NT2/D1 (cell line): ENCODE results near the gene GTPBP4.
"Not testable (repeated sequence)": the region's sequence is repeated elsewhere in the genome, so short reads cannot be mapped to it uniquely, and the experiment has no call there.

ENCODE experiments used
- DNase-seq: peaks from one replicate; pipeline ENCODE4 v3.0.0-alpha.2; 2011; ENCODE audit warnings: low read depth, low spot score
- H3K27me3 ChIP-seq: 2 replicates; pipeline ENCODE4 v1.6.0; 2011; ENCODE audit warnings: mild to moderate bottlenecking; ENCODE audit not compliant: insufficient read length, insufficient read depth
- H3K36me3 ChIP-seq: 2 replicates; pipeline ENCODE4 v1.6.1; 2011; ENCODE audit warnings: mild to moderate bottlenecking, low read length, mixed read lengths; ENCODE audit not compliant: insufficient read depth, insufficient read length
- H3K4me1 ChIP-seq: 2 replicates; pipeline ENCODE4 v1.5.1; 2011; ENCODE audit not compliant: insufficient read depth, insufficient read length
- H3K4me3 ChIP-seq: 2 replicates; pipeline ENCODE4 v1.5.1; 2011; ENCODE audit warnings: low read depth; ENCODE audit not compliant: insufficient read length
- H3K9ac ChIP-seq: 2 replicates; pipeline ENCODE4 v1.6.0; 2011; ENCODE audit warnings: low read depth; ENCODE audit not compliant: insufficient read length
- H3K9me3 ChIP-seq: 2 replicates; pipeline ENCODE4 v1.5.1; 2011; ENCODE audit warnings: mild to moderate bottlenecking, low read length; ENCODE audit not compliant: insufficient read depth
- SUZ12 ChIP-seq: IDR thresholded peaks from 2 replicates; pipeline ENCODE4 v1.6.1; 2011; ENCODE audit not compliant: insufficient read length, insufficient read depth; ENCODE audit errors: extremely low read depth
- YY1 ChIP-seq: IDR thresholded peaks from 2 replicates; pipeline ENCODE4 v1.6.1; 2011; ENCODE audit not compliant: insufficient read length, insufficient read depth
- ZNF274 ChIP-seq: IDR thresholded peaks from 2 replicates; pipeline ENCODE4 v1.6.1; 2011; ENCODE audit warnings: mild to moderate bottlenecking, low read depth, low read length

The GTPBP4 gene

GRCh38 chr10:1057106-1057657, 68.9 kb downstream of the GTPBP4 start:
- no peaks in the 10 kb centered on the region for H3K27me3 ChIP-seq
- no peaks in the 10 kb centered on the region for H3K4me1 ChIP-seq

GRCh38 chr10:1058017-1058416, 69.8 kb downstream of the GTPBP4 start:
- H3K9me3 ChIP-seq = no peaks in the 10 kb centered on the region
- no peaks in the 10 kb centered on the region for H3K27me3 ChIP-seq
- no peak for DNase-seq
- peaks cover 23% of the 10 kb centered on the region for H3K36me3 ChIP-seq
- H3K4me1 ChIP-seq = no peaks in the 10 kb centered on the region
- H3K9ac ChIP-seq = peak overlapping the region; percentile 1
- no peak for TF ChIP-seq ZNF274
- TF ChIP-seq SUZ12 = no peak
- no peak for TF ChIP-seq YY1
- no peak overlapping the region for H3K4me3 ChIP-seq

More at GRCh38 chr10:1057106-1057657, 68.9 kb downstream of the GTPBP4 start:
- Histone ChIP-seq H3K4me3 (peak overlapping the region; percentile 91), H3K36me3 (peaks cover 29% of the 10 kb centered on the region), H3K9me3 (no peaks in the 10 kb centered on the region), H3K9ac (peak overlapping the region; percentile 93)
- no peak for DNase-seq
- TF ChIP-seq SUZ12 = no peak
- TF ChIP-seq YY1 = no peak
- no peak for TF ChIP-seq ZNF274

- H3K4me1 ChIP-seq = no peaks in the 10 kb centered on the region
- H3K9me3 ChIP-seq = no peaks in the 10 kb centered on the region
- TF ChIP-seq SUZ12 = no peak
- no peak for TF ChIP-seq YY1
- TF ChIP-seq ZNF274 = no peak
- H3K9ac ChIP-seq = no peak overlapping the region
- H3K27me3 ChIP-seq = no peaks in the 10 kb centered on the region
- no peak for DNase-seq
- H3K4me3 ChIP-seq = no peak overlapping the region
- peaks cover 4% of the 10 kb centered on the region for H3K36me3 ChIP-seq
Observed at GRCh38 chr10:1059902-1060301, 71.7 kb downstream of the GTPBP4 start.

- TF ChIP-seq ZNF274 = no peak
- Histone ChIP-seq H3K9ac (no peak overlapping the region), H3K9me3 (no peaks in the 10 kb centered on the region), H3K36me3 (peaks cover 3% of the 10 kb centered on the region), H3K4me1 (no peaks in the 10 kb centered on the region), H3K4me3 (no peak overlapping the region), H3K27me3 (no peaks in the 10 kb centered on the region)
- no peak for DNase-seq
Observed at GRCh38 chr10:1061930-1062774, 73.9 kb downstream of the GTPBP4 start.

DNA sequence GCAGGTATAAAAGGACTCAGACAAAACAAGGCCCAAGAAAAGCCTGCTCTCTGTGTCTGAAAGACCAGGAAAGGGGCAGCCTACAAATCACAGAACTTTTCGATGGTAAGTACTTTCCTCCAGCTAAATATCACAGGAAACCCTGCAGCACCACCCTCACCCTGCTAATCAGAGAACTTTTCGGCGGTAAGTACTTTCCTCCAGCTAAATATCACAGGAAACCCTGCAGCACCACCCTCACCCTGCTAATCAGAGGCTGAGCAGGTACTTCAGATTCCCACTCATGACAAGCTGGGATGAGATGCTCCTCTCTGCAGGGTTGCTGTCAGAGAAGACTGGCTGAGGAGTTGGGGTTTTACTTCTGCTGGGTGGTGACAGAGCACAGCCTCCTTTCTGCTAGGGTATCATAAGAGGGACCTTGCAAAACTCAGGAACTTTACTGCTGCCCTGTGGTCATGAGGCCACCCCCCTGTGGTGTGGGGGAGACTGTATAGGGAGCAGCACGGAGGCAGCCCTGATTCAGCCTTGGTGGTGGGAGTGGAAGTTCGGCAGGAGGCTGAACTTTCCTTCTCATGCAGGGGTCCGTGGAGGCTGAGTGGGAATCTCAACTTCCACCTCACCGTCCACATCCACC, 75.1 kb downstream of the GTPBP4 start:
- H3K4me1 ChIP-seq = no peaks in the 10 kb centered on the region
- TF ChIP-seq ZNF274 (no peak), YY1 (no peak), SUZ12 (no peak)
- no peak overlapping the region for H3K4me3 ChIP-seq
- H3K9ac ChIP-seq = no peak overlapping the region
- DNase-seq = no peak
- no peaks in the 10 kb centered on the region for H3K9me3 ChIP-seq
- H3K36me3 ChIP-seq = no peaks in the 10 kb centered on the region
- no peaks in the 10 kb centered on the region for H3K27me3 ChIP-seq

DNA sequence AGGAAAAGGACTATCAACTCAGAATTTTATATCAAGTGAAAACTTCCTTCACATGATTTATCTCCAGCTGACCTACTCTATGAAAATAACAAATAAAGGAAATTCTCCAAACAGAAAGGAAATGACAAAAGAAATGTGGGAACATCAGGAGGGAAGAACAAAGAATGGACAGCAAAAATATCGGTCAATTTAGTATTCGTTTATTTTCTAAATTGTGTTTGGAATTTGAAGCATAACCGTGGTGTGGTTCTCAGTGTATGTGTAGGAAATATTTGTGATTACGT, 76.7 kb downstream of the GTPBP4 start:
- no peak overlapping the region for H3K4me3 ChIP-seq
- no peak for DNase-seq
- H3K36me3 ChIP-seq = no peaks in the 10 kb centered on the region
- TF ChIP-seq YY1 = no peak
- no peak for TF ChIP-seq ZNF274
- TF ChIP-seq SUZ12 = no peak
- no peaks in the 10 kb centered on the region for H3K9me3 ChIP-seq
- H3K9ac ChIP-seq = no peak overlapping the region
- H3K4me1 ChIP-seq = no peaks in the 10 kb centered on the region
- no peaks in the 10 kb centered on the region for H3K27me3 ChIP-seq

DNA sequence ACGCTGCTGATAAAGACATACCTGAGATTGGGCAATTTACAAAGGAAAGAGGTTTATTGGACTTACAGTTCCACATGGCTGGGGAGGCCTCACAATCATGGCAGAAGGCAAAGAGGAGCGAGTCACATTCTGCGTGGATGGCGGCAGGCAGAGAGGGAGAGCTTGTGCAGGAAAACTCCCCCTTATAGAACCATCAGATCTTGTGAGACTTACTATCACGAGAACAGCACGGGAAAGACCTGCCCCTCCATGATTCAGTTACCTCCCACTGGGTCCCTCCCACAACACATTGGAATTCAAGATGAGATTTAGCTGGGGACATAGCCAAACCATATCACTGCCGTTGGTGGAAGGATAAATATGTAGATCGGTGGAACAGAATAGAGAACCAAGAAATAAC, 78.5 kb downstream of the GTPBP4 start:
- not testable (repeated sequence) for H3K27me3 ChIP-seq, H3K4me3 ChIP-seq, H3K36me3 ChIP-seq, H3K9ac ChIP-seq, DNase-seq, H3K9me3 ChIP-seq, H3K4me1 ChIP-seq
